ENCODE measurements around the gene CLCN4.
A peak's percentile ranks its signal among the peaks of the same experiment; 100 is the strongest.

CLCN4 gene

GRCh38 chrX:10117301-10117700 lies 39.5 kb upstream of the CLCN4 start:
- no peaks in the 10 kb centered on the region for H3K36me3 ChIP-seq (ENCODE audit: control insufficient read depth, insufficient read depth, low read length)
- no peak overlapping the region for H3K9ac ChIP-seq
- H3K27ac ChIP-seq, result no peak overlapping the region
- H3K27me3 ChIP-seq (ENCODE audit: control insufficient read depth, insufficient read depth, low read length), result no peaks in the 10 kb centered on the region
- no peaks in the 10 kb centered on the region for H3K4me1 ChIP-seq
- no peaks in the 10 kb centered on the region for H3K79me2 ChIP-seq
- H2AFZ ChIP-seq, result no peak overlapping the region
- no peak overlapping the region for H3K4me2 ChIP-seq (ENCODE audit: low read length)
- no peak overlapping the region for H3K4me3 ChIP-seq (ENCODE audit: low read depth, low read length)
- TF ChIP-seq, protein P1, sequence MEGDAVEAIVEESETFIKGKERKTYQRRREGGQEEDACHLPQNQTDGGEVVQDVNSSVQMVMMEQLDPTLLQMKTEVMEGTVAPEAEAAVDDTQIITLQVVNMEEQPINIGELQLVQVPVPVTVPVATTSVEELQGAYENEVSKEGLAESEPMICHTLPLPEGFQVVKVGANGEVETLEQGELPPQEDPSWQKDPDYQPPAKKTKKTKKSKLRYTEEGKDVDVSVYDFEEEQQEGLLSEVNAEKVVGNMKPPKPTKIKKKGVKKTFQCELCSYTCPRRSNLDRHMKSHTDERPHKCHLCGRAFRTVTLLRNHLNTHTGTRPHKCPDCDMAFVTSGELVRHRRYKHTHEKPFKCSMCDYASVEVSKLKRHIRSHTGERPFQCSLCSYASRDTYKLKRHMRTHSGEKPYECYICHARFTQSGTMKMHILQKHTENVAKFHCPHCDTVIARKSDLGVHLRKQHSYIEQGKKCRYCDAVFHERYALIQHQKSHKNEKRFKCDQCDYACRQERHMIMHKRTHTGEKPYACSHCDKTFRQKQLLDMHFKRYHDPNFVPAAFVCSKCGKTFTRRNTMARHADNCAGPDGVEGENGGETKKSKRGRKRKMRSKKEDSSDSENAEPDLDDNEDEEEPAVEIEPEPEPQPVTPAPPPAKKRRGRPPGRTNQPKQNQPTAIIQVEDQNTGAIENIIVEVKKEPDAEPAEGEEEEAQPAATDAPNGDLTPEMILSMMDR (IDR thresholded peaks at IDR 0.05), result no peak
- no peaks in the 10 kb centered on the region for H3K9me3 ChIP-seq (ENCODE audit: control insufficient read depth, low read length)

DNA sequence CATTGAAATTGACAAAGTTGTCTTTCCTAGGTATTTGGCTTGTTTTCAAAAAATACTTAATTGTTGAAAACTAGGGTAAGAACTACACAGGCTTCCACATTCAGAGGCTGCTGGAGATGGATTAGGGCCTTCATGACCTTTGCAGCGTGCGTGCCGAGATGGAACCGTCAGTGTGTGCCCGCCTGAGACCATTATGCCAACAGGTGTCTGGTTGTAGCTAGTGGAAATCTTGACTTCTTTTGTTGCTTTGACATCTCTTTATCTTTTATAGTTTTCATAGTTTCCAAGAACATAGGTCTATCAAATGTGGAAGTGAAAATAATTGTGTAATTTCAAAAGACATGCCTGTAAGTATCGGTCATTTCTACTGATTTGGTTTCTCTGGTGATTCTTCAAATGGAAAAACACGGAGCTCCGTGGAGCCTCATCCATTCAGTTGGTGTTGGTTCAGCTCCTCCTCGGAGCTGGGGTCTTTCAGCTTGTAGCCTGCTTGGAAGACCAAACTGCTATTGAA lies 38.9 kb upstream of the CLCN4 start:
- Histone ChIP-seq H3K4me1 (no peaks in the 10 kb centered on the region), H3K27ac (no peak overlapping the region), H3K27me3 (ENCODE audit: control insufficient read depth, insufficient read depth, low read length) (no peaks in the 10 kb centered on the region), H3K36me3 (ENCODE audit: control insufficient read depth, insufficient read depth, low read length) (no peaks in the 10 kb centered on the region), H3K4me3 (ENCODE audit: low read depth, low read length) (no peak overlapping the region), H3K9me3 (ENCODE audit: control insufficient read depth, low read length) (no peaks in the 10 kb centered on the region), H3K4me2 (ENCODE audit: low read length) (no peak overlapping the region), H2AFZ (no peak overlapping the region), H3K9ac (no peak overlapping the region), H3K79me2 (no peaks in the 10 kb centered on the region)
- TF ChIP-seq, protein P1 (IDR thresholded peaks at IDR 0.05), result no peak

GRCh38 chrX:10118530-10118929 lies 38.2 kb upstream of the CLCN4 start:
- no peak overlapping the region for H3K4me3 ChIP-seq (ENCODE audit: low read depth, low read length)
- H3K36me3 ChIP-seq (ENCODE audit: control insufficient read depth, insufficient read depth, low read length), result no peaks in the 10 kb centered on the region
- H3K27ac ChIP-seq, result no peak overlapping the region
- H3K79me2 ChIP-seq, result no peaks in the 10 kb centered on the region
- H2AFZ ChIP-seq, result no peak overlapping the region
- no peaks in the 10 kb centered on the region for H3K9me3 ChIP-seq (ENCODE audit: control insufficient read depth, low read length)
- no peaks in the 10 kb centered on the region for H3K27me3 ChIP-seq (ENCODE audit: control insufficient read depth, insufficient read depth, low read length)
- no peak overlapping the region for H3K4me2 ChIP-seq (ENCODE audit: low read length)
- H3K9ac ChIP-seq, result no peak overlapping the region
- TF ChIP-seq, protein P1 (IDR thresholded peaks at IDR 0.05), result no peak
- no peaks in the 10 kb centered on the region for H3K4me1 ChIP-seq

GRCh38 chrX:10119399-10119990 lies 37.3 kb upstream of the CLCN4 start:
- H3K27me3 ChIP-seq (ENCODE audit: control insufficient read depth, insufficient read depth, low read length), result no peaks in the 10 kb centered on the region
- H3K4me1 ChIP-seq, result no peaks in the 10 kb centered on the region
- H3K79me2 ChIP-seq, result no peaks in the 10 kb centered on the region
- no peak overlapping the region for H3K27ac ChIP-seq
- peak overlapping the region; percentile 25 for H2AFZ ChIP-seq
- TF ChIP-seq, protein P1 (IDR thresholded peaks at IDR 0.05), result peak; percentile 100
- no peaks in the 10 kb centered on the region for H3K9me3 ChIP-seq (ENCODE audit: control insufficient read depth, low read length)
- no peak overlapping the region for H3K4me3 ChIP-seq (ENCODE audit: low read depth, low read length)
- H3K36me3 ChIP-seq (ENCODE audit: control insufficient read depth, insufficient read depth, low read length), result no peaks in the 10 kb centered on the region
- no peak overlapping the region for H3K4me2 ChIP-seq (ENCODE audit: low read length)
- no peak overlapping the region for H3K9ac ChIP-seq

GRCh38 chrX:10120331-10120730 lies 36.4 kb upstream of the CLCN4 start:
- no peak overlapping the region for H3K9ac ChIP-seq
- H3K27me3 ChIP-seq (ENCODE audit: control insufficient read depth, insufficient read depth, low read length), result no peaks in the 10 kb centered on the region
- no peak overlapping the region for H3K4me2 ChIP-seq (ENCODE audit: low read length)
- H3K79me2 ChIP-seq, result no peaks in the 10 kb centered on the region
- H3K36me3 ChIP-seq (ENCODE audit: control insufficient read depth, insufficient read depth, low read length), result no peaks in the 10 kb centered on the region
- no peaks in the 10 kb centered on the region for H3K4me1 ChIP-seq
- H3K4me3 ChIP-seq (ENCODE audit: low read depth, low read length), result no peak overlapping the region
- TF ChIP-seq, protein P1 (IDR thresholded peaks at IDR 0.05), result no peak
- H3K9me3 ChIP-seq (ENCODE audit: control insufficient read depth, low read length), result no peaks in the 10 kb centered on the region
- H3K27ac ChIP-seq, result no peak overlapping the region
- no peak overlapping the region for H2AFZ ChIP-seq

Measured in parathyroid adenoma (tissue), 2 donors.